ENCODE data around the gene TUBGCP6. TPM values are rescaled to one million over a fixed set of nuclear protein-coding genes. Genes with fewer than 3 reads are reported as not detected.

TUBGCP6 gene
- total RNA-seq, 1 donor from 2014 or later = 103 TPM

DNA sequence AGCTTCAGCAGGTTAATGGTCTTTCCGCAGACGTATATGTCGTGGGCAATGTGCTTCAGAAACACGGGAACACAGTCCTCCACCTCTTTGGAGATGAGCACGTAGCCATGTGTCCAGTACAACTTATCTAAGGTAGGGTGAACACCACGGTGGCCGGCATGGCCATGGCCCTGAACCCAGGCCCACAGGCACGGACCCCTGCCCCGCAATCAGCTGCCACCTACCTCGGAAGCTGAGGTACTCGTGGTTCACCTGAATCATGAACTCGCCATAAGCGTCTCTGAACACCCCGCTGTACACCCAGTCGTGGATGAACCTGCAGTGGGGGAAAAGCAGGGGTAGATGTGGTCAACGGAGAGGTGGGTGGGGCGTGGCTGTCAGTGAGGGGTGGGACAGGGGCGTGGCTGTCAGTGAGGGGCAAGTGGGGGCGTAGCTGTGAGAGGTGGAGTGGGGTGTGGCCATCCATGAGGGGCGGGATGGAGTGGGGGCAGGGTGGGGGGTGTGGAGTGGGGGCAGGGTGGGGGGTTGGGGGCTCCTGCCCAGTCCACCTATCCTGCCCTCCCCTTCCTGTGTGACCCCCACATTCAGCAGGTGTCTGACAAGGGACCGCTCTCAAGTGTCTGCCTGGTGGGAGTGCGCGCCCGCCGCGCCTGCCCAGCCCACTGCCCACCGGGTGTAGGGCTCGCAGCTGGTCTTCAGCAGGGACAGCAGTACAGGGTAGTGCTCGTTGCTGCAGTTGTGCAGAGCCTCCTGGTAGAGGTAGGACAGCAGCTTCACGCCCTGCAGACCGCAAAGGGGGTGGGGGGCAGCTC, 18.6 kb downstream of the TUBGCP6 start:
- POLR2A ChIA-PET = no interaction called here
- intact Hi-C loops (cut with micrococcal nuclease) = no loop called here
- no peak for TF ChIP-seq CTCF (IDR thresholded peaks at IDR 0.05)

DNA sequence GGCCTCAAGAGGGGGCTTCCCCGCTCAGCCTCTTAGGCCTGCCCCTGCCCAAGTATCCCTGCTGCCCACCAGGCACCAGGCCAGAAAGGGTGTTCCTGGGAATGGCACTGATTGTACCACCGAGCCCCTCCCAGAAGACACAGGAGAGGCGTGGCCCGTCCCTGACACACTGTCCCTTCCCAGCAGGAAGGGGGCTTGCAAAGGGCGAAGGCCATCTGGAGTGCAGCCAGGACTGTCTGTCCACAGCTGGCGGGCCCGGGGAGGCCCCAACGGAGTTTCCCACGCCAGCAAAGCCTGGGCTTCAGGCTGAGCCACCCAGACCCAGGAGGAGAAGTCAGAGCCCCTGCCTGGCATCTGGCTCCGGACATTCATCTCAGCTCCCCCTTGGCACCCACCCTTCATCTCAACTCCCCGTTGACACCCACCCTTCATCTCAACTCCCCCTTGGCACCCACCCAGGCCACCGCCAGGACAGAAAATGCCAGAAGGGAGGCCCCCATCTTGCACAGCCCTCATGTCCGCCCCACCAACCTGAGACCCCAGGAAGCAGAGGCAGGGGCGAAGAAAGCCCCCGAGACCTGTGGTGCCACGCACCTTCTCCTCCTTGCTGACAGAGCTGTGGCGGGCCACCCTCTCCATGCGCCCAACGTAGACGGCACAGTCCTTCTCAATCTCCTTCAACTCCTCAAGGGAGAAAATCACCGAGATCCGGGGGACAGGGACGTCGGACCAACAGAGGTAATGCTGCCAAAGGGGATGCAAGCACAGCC, 19.4 kb downstream of the TUBGCP6 start:
- Mint-ChIP-seq H3K27ac (no peak overlapping the region), H3K27me3 (no peaks in the 10 kb centered on the region), H3K4me3 (no peak overlapping the region), H3K36me3 (ENCODE audit: low read depth) (peaks cover 70% of the 10 kb centered on the region), H3K9me3 (no peaks in the 10 kb centered on the region), H3K4me1 (no peaks in the 10 kb centered on the region)
- ChIA-PET CTCF (no interaction called here), POLR2A (no interaction called here)
- TF ChIP-seq CTCF (IDR thresholded peaks at IDR 0.05) = no peak
- ATAC-seq (ENCODE audit: low read depth) (no peak), DNase-seq (no peak)
- intact Hi-C loops (cut with micrococcal nuclease) = no loop called here

More for the DNA sequence above, 18.6 kb downstream of the TUBGCP6 start:
- Mint-ChIP-seq H3K4me3 (no peak overlapping the region), H3K4me1 (no peaks in the 10 kb centered on the region), H3K36me3 (ENCODE audit: low read depth) (peaks cover 63% of the 10 kb centered on the region), H3K27ac (no peak overlapping the region), H3K27me3 (no peaks in the 10 kb centered on the region), H3K9me3 (no peaks in the 10 kb centered on the region)
- ATAC-seq (ENCODE audit: low read depth) (no peak), DNase-seq (no peak)
- CTCF ChIA-PET = interaction anchor here (0.5 kb wide), 1 partner anchor 315 kb away, joined by 6 read pairs; no protein-coding TSS in a partner anchor

DNA sequence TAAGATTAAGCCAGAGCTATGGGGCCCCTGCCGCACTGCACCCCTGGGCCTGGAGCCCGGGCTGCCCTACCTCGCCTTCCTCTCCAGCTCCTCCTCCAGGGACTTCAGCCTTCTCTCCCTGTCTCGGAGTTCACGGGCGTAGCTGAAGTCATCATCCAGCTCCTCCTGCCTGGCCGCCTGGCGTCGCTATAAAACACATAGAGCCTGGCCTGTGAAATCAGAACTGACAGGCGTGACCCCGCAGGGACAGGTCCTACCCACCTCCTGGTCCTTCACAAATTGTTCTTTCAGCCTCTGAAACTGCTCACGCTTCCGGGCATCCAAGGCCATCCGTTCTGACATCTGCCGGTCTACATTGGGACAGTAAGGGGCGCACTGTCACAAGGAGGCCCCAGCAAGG, 20.8 kb downstream of the TUBGCP6 start:
- Mint-ChIP-seq H3K4me1 (no peaks in the 10 kb centered on the region), H3K9me3 (no peaks in the 10 kb centered on the region), H3K36me3 (ENCODE audit: low read depth) (peaks cover 68% of the 10 kb centered on the region), H3K27me3 (no peaks in the 10 kb centered on the region), H3K27ac (no peak overlapping the region), H3K4me3 (no peak overlapping the region)
- ChIA-PET CTCF (no interaction called here), POLR2A (no interaction called here)
- DNase-seq (no peak), ATAC-seq (ENCODE audit: low read depth) (no peak)
- intact Hi-C loops (cut with micrococcal nuclease) = no loop called here
- no peak for TF ChIP-seq CTCF (IDR thresholded peaks at IDR 0.05)

DNA sequence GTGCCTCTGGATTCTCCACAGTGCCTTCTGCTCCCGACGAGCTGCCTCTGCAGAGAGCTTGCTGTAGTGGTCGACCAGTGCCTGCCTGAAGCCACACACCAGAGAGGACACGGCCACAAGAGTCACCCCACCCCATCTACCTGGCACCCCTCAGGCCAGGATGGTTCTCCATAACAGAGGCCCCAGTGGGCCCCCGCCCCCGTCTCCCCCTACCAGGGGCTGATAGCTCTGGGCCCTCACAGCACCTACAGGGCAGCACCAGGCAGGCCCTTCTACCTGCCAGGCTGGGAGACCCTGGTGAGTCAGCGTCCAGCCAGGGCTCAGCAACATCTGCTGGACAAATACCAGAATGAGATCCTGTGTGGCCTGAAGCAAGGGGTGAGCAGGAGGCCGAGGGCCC, 22.3 kb downstream of the TUBGCP6 start:
- DNase-seq (no peak), ATAC-seq (ENCODE audit: low read depth) (no peak)
- Mint-ChIP-seq H3K27me3 (no peaks in the 10 kb centered on the region), H3K4me3 (no peak overlapping the region), H3K27ac (no peak overlapping the region), H3K9me3 (no peaks in the 10 kb centered on the region), H3K36me3 (ENCODE audit: low read depth) (peaks cover 74% of the 10 kb centered on the region), H3K4me1 (no peaks in the 10 kb centered on the region)
- TF ChIP-seq CTCF (IDR thresholded peaks at IDR 0.05) = no peak
- CTCF ChIA-PET = interaction anchor here (2.9 kb wide), 1 partner anchor 73 kb away, joined by 15 read pairs; no protein-coding TSS in a partner anchor
- POLR2A ChIA-PET = no interaction called here
- intact Hi-C loops (cut with micrococcal nuclease) = no loop called here

All from activated B cell treated with CpG ODN at 0.5 μM for 24 hours (primary cell).